ENCODE results near the gene PAGR1.
"Not testable (repeated sequence)": the region's sequence is repeated elsewhere in the genome, so short reads cannot be mapped to it uniquely, and the experiment has no call there.

Gene PAGR1

DNA sequence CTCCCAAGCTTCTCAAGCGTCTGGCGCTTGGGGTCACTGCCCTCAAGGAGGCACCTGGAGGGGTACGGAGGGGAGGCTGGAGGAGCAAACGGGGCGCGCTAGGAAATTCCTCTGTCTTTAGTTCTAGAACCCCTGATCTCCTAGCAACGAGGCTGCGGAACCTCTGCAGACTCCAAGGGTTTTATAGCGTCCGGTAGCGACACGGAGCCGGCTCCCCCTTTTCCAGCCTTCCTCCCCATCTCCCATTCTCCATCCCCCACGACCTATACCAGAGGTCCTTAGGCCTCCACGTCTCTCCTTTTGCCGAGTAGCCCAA is 47.7 kb downstream of the PAGR1 start:
- ATAC-seq (ENCODE audit: low read depth) (no peak), DNase-seq (ENCODE audit: low spot score in 2 of 2) (no peak)
- no peaks in the 10 kb centered on the region for H3K9me3 Mint-ChIP-seq
- peaks cover 11% of the 10 kb centered on the region for H3K36me3 Mint-ChIP-seq
- peaks cover 13% of the 10 kb centered on the region for H3K4me1 Mint-ChIP-seq
- peaks cover 7% of the 10 kb centered on the region for H3K27me3 Mint-ChIP-seq
- H3K27ac Mint-ChIP-seq = peak overlapping the region; percentile 96
- peak overlapping the region; percentile 98 for H3K4me3 Mint-ChIP-seq

GRCh38 chr16:29864205-29864604 is 48.3 kb downstream of the PAGR1 start:
- peaks cover 13% of the 10 kb centered on the region for H3K4me1 Mint-ChIP-seq
- no peaks in the 10 kb centered on the region for H3K9me3 Mint-ChIP-seq
- H3K4me3 Mint-ChIP-seq = no peak overlapping the region
- ATAC-seq (ENCODE audit: low read depth) = no peak
- peaks cover 7% of the 10 kb centered on the region for H3K27me3 Mint-ChIP-seq
- no peak overlapping the region for H3K27ac Mint-ChIP-seq
- no peak for DNase-seq (ENCODE audit: low spot score in 2 of 2)
- H3K36me3 Mint-ChIP-seq = peaks cover 7% of the 10 kb centered on the region

- no peak for ATAC-seq (ENCODE audit: low read depth)
- no peaks in the 10 kb centered on the region for H3K4me1 Mint-ChIP-seq
- H3K27me3 Mint-ChIP-seq = peaks cover 7% of the 10 kb centered on the region
- H3K4me3 Mint-ChIP-seq = no peak overlapping the region
- DNase-seq (ENCODE audit: low spot score in 2 of 2) = no peak
- H3K27ac Mint-ChIP-seq = no peak overlapping the region
- no peaks in the 10 kb centered on the region for H3K36me3 Mint-ChIP-seq
- H3K9me3 Mint-ChIP-seq = no peaks in the 10 kb centered on the region
These were observed 52.6 kb downstream of the PAGR1 start for GRCh38 chr16:29868396-29869009.

- not testable (repeated sequence) for H3K4me1 Mint-ChIP-seq; H3K9me3 Mint-ChIP-seq; H3K4me3 Mint-ChIP-seq; H3K36me3 Mint-ChIP-seq; H3K27ac Mint-ChIP-seq; DNase-seq (ENCODE audit: low spot score in 2 of 2); H3K27me3 Mint-ChIP-seq; ATAC-seq (ENCODE audit: low read depth)
These were observed 53.1 kb downstream of the PAGR1 start for GRCh38 chr16:29869067-29869466.
